HG03460 (cell line): ENCODE measurements around the gene FBXW8.
A peak's percentile ranks its signal among the peaks of the same experiment; 100 is the strongest.

ENCODE experiments used
- ATAC-seq: cut with Tn5 transposase; IDR thresholded peaks from one replicate; pipeline ENCODE4 v1.9.1; 2021; ENCODE audit not compliant: unreplicated experiment

The FBXW8 gene

DNA sequence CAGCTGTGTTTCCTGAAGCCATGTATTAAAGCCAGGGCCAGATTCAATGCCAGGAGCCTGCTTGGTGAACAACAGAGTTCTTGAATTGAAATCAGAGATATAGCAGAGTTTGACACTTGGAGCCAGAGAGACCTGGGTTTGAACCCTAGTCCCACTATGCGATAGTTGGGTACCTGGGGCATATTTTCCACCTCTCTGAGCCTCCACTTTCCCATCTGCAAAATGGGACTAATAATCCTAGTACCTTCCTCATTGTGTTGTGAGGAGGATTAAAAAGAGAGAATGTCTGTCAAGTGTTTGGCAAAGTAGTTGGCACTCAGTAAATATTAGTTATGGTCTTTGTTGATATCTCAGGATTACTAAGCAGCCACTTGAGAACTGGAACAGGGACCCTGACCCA lies 23.5 kb upstream of the FBXW8 start:
- no peak for ATAC-seq

GRCh38 chr12:116887897-116888296 lies 22.9 kb upstream of the FBXW8 start:
- no peak for ATAC-seq

DNA sequence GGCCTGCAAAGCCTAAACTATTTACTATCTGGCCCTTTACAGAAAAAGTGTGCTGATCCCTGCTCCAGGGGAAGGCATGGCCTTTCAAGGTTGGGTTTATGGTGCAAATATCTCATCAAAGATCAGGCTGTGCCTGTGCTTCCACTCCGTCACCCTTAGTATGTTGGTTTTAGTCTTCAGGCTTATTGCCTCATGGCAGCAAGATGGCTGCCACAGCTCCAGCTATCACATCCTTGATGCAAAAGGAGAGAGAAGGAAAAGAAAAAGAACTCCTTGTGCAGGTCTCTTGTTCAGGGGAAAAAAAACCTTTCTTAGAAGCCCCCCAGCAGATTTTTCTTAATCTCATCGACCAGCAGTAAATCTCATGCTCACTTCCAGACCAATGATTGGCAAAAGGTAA lies 20.4 kb upstream of the FBXW8 start:
- ATAC-seq, result no peak

GRCh38 chr12:116891019-116891418 lies 19.7 kb upstream of the FBXW8 start:
- ATAC-seq, result no peak

- ATAC-seq, result no peak
Observed at GRCh38 chr12:116892349-116893140, 18.2 kb upstream of the FBXW8 start.

DNA sequence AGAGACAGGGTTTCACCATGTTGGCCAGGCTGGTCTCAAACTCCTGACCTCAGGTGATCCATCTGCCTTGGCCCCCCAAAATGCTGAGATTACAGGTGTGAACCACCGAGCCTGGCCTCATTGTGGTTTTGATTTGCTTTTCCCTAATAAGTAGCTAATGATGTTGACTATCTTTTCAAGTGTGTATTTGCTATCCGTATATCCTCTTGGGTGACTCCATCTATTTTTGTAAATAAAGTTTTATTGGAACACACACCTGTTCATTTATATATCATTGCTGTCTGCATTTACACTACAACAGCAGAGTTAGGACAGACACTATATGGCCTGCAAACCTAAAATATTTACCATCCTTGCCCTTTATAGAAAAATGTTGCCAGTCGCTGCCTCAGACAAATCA lies 15.8 kb upstream of the FBXW8 start:
- no peak for ATAC-seq

GRCh38 chr12:116896411-116896924 lies 14.3 kb upstream of the FBXW8 start:
- ATAC-seq, result no peak

DNA sequence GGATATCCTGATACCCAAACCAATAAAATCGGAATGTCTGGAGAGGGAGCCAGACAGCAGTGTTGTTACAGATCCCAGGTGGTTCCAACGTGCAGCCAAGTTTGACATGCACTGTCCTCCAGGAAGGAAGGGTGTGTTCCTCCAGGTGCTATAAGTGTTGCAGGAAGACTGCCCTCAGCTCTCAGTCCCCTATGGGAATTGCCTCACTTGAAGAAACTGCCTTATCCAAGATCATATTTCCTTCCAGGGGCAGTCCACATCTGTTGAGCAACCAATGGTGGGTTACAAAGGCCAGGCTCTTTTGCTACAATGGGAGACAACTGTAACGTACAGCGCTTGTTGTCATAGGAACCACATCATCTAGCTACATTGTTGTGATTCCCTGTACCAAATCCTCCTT lies 13.3 kb upstream of the FBXW8 start:
- no peak for ATAC-seq

- no peak for ATAC-seq
Observed at GRCh38 chr12:116898669-116899068, 12.1 kb upstream of the FBXW8 start.

DNA sequence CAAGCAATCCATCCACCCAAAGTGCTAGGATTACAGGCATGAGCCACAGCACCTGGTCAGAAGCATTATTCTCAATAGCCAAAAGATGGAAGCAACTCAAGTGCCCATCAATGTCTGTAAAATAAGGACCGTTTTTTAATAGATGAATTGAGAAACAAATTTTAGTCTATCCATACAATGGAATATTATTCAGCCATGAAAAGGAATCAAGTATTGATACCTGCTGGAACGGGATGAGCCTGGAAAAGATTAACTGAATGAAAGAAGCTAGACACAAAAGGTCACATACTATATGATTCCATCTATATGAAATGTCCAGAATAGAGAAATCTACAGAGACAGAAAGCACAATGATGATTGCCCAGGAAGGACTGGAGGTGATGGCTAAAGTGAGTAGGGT lies 9.1 kb upstream of the FBXW8 start:
- ATAC-seq, result no peak

- no peak for ATAC-seq
Observed at GRCh38 chr12:116903818-116904217, 6.9 kb upstream of the FBXW8 start.

DNA sequence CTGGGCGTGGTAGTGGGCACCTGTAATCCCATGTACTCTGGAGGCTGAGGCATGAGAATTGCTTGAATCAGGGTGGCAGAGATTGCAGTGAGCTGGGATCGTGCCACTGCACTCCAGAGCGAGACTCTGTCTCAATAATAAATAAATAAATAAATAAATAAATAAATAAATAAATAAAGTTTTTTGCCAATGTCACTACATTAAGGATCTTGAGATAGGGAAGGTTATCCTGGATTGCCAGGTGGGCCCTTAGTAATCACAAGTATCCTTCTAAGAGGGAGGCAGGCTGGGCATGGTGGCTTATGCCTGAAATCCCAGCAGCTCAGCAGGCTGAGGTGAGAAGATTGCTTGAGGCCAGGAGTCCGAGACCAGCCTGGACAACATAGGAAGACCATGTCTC lies 4.5 kb upstream of the FBXW8 start:
- ATAC-seq, result no peak

- ATAC-seq, result no peak
Observed at GRCh38 chr12:116910280-116910644, 488 bp upstream of the FBXW8 start.

DNA sequence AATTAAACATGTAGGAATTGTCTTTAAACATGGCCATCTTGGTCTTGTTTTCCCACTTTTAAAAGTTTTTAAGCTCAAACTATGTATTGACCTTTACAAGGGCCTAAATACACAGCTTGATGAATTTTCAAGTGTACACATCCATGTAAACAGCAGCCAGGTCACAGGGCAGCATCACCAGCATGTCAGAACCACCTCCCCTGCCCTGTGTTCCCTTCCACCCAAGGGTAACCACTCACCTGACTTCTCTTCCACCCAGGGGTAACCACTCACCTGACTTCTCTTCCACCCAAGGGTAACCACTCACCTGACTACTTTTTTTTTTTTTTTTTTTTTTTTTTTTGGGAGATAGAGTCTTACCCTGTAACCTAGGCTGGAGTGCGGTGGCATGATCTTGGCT lies 4.6 kb downstream of the FBXW8 start:
- ATAC-seq, result no peak

DNA sequence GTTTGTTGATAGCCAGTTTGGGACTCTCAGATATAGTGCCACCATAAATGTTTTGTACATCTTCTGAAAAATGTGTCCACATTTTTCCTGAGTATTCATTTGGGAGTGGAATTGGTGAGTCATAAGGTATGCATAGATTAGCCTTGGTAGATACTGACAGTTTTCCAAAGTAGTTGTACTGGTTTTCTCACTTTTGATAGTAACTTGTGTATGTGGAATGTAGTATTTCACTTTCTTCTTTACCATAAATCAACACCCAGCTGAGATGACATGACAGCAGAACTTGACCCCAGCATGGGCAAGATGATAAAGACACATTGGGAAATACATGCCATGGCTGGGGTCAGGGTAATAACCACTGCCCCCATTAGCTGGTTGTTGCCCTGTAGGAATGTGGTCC lies 5.4 kb downstream of the FBXW8 start:
- no peak for ATAC-seq

DNA sequence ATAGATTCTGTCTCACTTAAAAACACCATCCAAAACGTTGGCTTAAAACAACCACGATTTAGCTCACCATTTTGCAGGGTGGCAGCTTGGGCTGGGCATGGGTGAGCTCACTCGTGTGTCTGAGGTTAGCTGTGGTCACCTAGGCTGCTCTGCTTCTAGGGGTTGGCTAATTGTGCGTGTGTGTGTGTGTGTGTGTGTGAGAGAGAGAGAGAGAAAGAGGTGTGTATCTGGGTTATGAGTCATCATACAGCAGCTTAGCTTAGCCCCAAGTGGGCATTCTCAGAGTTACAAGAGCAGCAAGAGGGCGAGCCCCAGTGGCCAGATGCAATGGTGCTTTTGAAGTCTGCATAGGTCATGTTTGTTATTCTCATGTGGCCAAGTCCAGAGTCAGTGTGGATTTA lies 6.0 kb downstream of the FBXW8 start:
- peak; percentile 91 for ATAC-seq

DNA sequence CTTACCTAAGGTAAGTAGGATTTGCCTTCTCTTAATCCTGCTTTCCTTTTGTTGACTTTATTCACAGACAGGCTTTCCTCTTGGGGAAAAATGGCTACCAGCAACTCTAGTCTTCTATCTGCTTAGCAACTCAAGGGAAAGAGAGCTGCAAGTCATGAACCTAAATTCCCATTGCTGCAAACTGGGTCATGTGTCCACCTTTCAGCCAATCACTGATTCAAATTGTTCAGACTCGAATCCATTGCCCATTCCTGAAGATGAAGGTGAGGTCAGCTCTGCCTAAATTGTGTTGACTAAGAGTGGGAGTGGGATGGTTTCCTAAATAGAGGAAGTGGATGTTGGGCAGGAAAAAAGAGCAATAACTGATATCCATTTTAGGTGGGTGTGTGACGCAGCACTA lies 7.7 kb downstream of the FBXW8 start:
- no peak for ATAC-seq

- ATAC-seq, result no peak
Observed at GRCh38 chr12:116919247-116919661, 8.5 kb downstream of the FBXW8 start.

DNA sequence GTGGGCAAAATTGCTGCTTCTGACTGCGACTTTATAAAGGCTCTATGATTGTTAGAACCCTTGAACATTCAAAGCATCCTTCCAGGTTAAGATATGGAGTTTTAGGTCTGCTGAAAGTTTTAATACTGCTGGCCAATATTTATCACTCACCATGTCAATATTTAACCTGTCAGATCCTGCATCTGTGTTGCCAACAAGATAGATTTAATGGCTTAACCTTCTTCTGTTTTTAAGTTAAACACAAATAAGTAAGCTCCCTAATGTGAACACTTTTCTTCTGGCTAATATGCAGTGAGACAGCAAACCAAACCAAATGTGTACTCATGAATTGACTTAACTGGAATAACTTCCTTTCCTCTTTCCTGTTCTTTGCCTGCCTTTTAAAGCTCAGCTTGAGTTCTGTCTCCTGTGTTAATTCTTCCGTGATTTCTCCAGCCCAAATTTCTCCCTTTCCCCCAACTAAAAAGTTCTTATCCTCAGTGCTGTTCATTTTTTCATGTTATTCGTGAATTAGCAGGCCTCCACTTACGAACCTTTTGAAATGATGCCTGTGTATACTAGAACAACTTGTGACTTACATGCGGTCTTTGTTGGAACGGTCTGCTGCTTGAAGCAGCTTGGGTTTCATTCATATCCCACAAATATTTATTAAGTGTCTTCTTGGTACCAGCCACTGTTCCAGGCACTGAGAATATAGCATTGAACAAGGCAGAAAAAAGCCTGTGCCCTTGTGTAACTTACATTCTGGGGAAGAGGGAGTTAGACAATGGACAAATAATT lies 9.1 kb downstream of the FBXW8 start:
- ATAC-seq, result no peak

DNA sequence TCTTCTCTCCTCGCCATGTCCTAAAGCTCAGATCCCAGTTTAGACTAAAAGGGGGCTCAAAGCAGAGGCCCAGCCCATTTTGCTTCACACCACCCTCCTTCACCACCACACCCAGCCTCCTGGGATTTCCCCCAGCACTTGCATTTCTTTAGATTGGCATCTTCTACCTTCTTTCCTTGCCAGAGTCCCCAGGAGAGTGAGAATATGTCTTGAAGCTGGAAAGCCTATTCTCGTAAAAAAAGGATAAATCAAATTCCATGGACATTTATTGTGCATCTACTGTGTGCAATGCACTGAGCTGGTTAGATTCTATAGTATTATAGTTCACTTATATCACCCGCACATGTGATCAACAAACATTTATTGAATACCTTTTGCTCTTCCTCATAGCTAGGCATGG lies 10.2 kb downstream of the FBXW8 start:
- ATAC-seq, result no peak

GRCh38 chr12:116922194-116922897 lies 11.6 kb downstream of the FBXW8 start:
- ATAC-seq, result no peak
